Thoracic aorta (tissue), 2 donors: ENCODE data around the gene SLU7. TPM values are rescaled to one million over a fixed set of nuclear protein-coding genes. Genes with fewer than 3 reads are reported as not detected.

Source experiments
- ATAC-seq: fragments of 150-250 bp; one replicate; pipeline ENCODE4 v1.8.0; 2017; ENCODE audit warnings: low read depth; ENCODE audit not compliant: insufficient number of reproducible peaks, low FRiP score
- DNase-seq: peaks from one replicate; pipeline ENCODE4 v3.0.0-alpha.2; 2020; ENCODE audit warnings: low spot score
- H3K27ac ChIP-seq, 2 donors: fragments of 200-600 bp; sonication (generic); 1 replicate in 1 of 2; 2 replicates in 1 of 2; pipeline ENCODE4 v1.5.1; 2016; ENCODE audit warnings: mild to moderate bottlenecking in 2 of 2, moderate library complexity in 2 of 2
- H3K27me3 ChIP-seq: fragments of 200-600 bp; sonication (generic); replicated peaks from 2 replicates; pipeline ENCODE4 v1.6.0; 2016; ENCODE audit warnings: mild to moderate bottlenecking; ENCODE audit not compliant: insufficient read depth
- H3K36me3 ChIP-seq: fragments of 200-600 bp; sonication (generic); one replicate; pipeline ENCODE4 v1.5.1; 2016
- H3K4me1 ChIP-seq, 2 donors: fragments of 200-600 bp; sonication (generic); 1 replicate in 1 of 2; 2 replicates in 1 of 2; pipeline versions ENCODE4 v1.5.1 to v1.6.0; 2016; ENCODE audit warnings: low read depth in 2 of 2, mild to moderate bottlenecking in 1 of 2; ENCODE audit not compliant: control insufficient read depth in 1 of 2
- H3K4me3 ChIP-seq: fragments of 200-600 bp; sonication (generic); 2 replicates; pipeline ENCODE4 v1.5.1; 2016; ENCODE audit warnings: mild to moderate bottlenecking
- H3K9me3 ChIP-seq: fragments of 200-600 bp; sonication (generic); 2 replicates; pipeline ENCODE4 v1.5.1; 2016
- CTCF ChIP-seq: fragments of 200-600 bp; sonication (generic); IDR thresholded peaks from one replicate; pipeline ENCODE4 v1.5.1; 2019; ENCODE audit warnings: antibody characterized with exemption
- total RNA-seq, 2 donors: library from RNA; depleted of rRNA; stranded (reverse); fragments of >200 nt; gene quantifications; one replicate each; pipeline versions ENCODE4 v1.1.0 to v1.2.3, GENCODE V29; 2016

Gene SLU7
- total RNA-seq, 2 donors from 2014 or later = 62.8 to 63.5 TPM

GRCh38 chr5:160466116-160466515 is 47.2 kb upstream of the SLU7 start:
- no peak overlapping the region for H3K27ac ChIP-seq
- H3K9me3 ChIP-seq = no peaks in the 10 kb centered on the region
- no peak overlapping the region for H3K4me3 ChIP-seq
- no peaks in the 10 kb centered on the region for H3K27me3 ChIP-seq
- no peaks in the 10 kb centered on the region for H3K36me3 ChIP-seq
- TF ChIP-seq CTCF = no peak
- DNase-seq (no peak), ATAC-seq (no peak)
- H3K4me1 ChIP-seq = peaks cover 16 to 31% of the 10 kb centered on the region in 2 donors

GRCh38 chr5:160464466-160464797 is 45.6 kb upstream of the SLU7 start:
- no peaks in the 10 kb centered on the region for H3K36me3 ChIP-seq
- ATAC-seq (no peak), DNase-seq (no peak)
- no peak overlapping the region for H3K4me3 ChIP-seq
- H3K4me1 ChIP-seq = peaks cover 12 to 31% of the 10 kb centered on the region in 2 donors
- no peaks in the 10 kb centered on the region for H3K9me3 ChIP-seq
- no peak overlapping the region for H3K27ac ChIP-seq
- no peaks in the 10 kb centered on the region for H3K27me3 ChIP-seq
- TF ChIP-seq CTCF = no peak

- ATAC-seq = no peak
- no peak for TF ChIP-seq CTCF
- H3K4me3 ChIP-seq = no peak overlapping the region
- no peak for DNase-seq
- no peaks in the 10 kb centered on the region for H3K36me3 ChIP-seq
- H3K27ac ChIP-seq = no peak overlapping the region
- no peaks in the 10 kb centered on the region for H3K9me3 ChIP-seq
- no peaks in the 10 kb centered on the region for H3K27me3 ChIP-seq
- peaks cover 12 to 31% of the 10 kb centered on the region in 2 donors for H3K4me1 ChIP-seq
These were observed 45.0 kb upstream of the SLU7 start for GRCh38 chr5:160463740-160464465.

GRCh38 chr5:160463227-160463626 is 44.3 kb upstream of the SLU7 start:
- no peaks in the 10 kb centered on the region for H3K9me3 ChIP-seq
- no peak overlapping the region for H3K27ac ChIP-seq
- TF ChIP-seq CTCF = no peak
- DNase-seq (no peak), ATAC-seq (no peak)
- H3K27me3 ChIP-seq = no peaks in the 10 kb centered on the region
- H3K4me1 ChIP-seq = peaks cover 11 to 28% of the 10 kb centered on the region in 2 donors
- H3K36me3 ChIP-seq = no peaks in the 10 kb centered on the region
- no peak overlapping the region for H3K4me3 ChIP-seq

GRCh38 chr5:160462167-160462566 is 43.3 kb upstream of the SLU7 start:
- Histone ChIP-seq H3K27me3 (no peaks in the 10 kb centered on the region), H3K9me3 (no peaks in the 10 kb centered on the region), H3K27ac (no peak overlapping the region), H3K36me3 (no peaks in the 10 kb centered on the region), H3K4me3 (no peak overlapping the region), H3K4me1 (peaks cover 1 to 17% of the 10 kb centered on the region in 2 donors)
- no peak for TF ChIP-seq CTCF
- ATAC-seq = no peak
- no peak for DNase-seq
